ENCODE results near the gene TMIGD3. TPM values are rescaled to one million over a fixed set of nuclear protein-coding genes. Genes with fewer than 3 reads are reported as not detected.
A peak's percentile ranks its signal among the peaks of the same experiment; 100 is the strongest.

TMIGD3 gene
- total RNA-seq, 4 donors from 2014 or later, result 4.4 to 17.1 (median 5.1) TPM

DNA sequence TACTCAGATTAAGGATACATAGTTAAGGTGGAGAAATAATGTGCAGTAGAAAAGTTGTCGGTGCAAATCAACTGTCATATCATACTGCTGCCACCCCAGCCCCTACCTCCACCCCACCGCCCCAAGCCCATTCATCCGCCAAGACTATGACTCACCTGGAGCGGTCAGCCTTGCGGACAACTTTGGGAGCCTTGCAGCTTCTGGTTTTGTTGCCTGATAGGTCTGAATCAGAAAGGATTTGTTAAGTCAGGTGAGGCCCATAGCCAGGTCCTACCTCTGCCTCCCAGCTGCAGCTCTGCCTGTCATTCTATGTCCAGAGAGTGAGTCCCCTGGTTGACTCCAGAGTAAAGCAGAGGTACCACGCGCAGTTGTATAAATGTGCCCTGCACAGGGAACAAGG lies 17.0 kb downstream of the TMIGD3 start:
- DNase-seq (ENCODE audit: low spot score) (no peak), ATAC-seq (ENCODE audit: low FRiP score) (no peak)
- TF ChIP-seq, protein P1, sequence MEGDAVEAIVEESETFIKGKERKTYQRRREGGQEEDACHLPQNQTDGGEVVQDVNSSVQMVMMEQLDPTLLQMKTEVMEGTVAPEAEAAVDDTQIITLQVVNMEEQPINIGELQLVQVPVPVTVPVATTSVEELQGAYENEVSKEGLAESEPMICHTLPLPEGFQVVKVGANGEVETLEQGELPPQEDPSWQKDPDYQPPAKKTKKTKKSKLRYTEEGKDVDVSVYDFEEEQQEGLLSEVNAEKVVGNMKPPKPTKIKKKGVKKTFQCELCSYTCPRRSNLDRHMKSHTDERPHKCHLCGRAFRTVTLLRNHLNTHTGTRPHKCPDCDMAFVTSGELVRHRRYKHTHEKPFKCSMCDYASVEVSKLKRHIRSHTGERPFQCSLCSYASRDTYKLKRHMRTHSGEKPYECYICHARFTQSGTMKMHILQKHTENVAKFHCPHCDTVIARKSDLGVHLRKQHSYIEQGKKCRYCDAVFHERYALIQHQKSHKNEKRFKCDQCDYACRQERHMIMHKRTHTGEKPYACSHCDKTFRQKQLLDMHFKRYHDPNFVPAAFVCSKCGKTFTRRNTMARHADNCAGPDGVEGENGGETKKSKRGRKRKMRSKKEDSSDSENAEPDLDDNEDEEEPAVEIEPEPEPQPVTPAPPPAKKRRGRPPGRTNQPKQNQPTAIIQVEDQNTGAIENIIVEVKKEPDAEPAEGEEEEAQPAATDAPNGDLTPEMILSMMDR (IDR thresholded peaks at IDR 0.05), result no peak

DNA sequence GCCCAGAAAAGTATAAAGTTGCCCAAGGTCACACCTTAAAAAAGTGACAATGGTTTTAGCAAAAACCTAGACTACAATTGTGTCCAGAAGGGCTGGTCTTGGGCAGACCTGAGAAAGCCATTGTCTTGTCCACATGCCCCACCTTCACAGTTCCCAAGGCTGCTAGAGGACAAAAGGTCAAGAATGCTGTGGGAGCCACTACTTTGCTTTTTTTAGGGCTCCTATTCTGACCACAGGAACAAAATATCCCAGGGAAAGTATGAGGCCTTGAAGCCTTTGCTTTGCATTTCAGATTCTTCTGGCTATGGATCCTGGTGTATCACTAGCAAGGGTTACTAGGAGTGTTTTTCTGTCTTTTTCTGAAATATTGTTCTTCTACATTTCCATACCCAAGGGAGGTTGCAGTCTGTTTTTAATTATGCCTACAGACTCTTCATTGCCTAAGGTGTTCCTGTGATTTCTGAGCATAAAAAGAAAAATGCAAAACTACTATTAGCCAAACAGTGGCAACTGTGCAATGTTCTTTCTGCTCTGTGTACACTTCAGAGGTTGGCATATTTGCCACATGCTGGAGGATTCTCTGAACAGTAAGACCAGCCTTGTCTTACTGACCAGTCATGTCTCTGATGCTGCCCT lies 18.9 kb downstream of the TMIGD3 start:
- TF ChIP-seq, protein P1 (IDR thresholded peaks at IDR 0.05), result no peak
- no peak for DNase-seq (ENCODE audit: low spot score)

DNA sequence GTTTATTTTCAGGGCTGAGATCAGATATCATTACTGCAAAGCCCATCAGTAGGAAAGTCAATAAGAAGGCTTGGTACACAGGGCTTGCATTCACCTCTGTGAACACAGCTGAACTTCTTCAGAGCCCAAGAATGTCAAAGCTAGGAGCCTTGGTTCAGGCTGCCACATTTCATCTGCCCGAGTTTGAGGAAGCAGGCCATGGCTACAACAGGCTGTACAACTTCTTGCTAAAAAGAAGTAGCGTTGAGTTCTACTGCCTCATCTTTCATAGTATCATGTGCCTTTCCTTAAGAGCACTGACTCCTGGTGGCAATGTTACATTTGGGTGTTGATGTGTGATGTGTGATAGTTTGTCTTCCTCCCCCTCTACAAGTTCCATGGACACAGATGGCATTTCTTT lies 19.6 kb downstream of the TMIGD3 start:
- ATAC-seq (ENCODE audit: low FRiP score) (no peak), DNase-seq (ENCODE audit: low spot score) (no peak)
- TF ChIP-seq, protein P1 (IDR thresholded peaks at IDR 0.05), result no peak

More for the DNA sequence above, 18.9 kb downstream of the TMIGD3 start:
- no peak for ATAC-seq (ENCODE audit: low FRiP score)

DNA sequence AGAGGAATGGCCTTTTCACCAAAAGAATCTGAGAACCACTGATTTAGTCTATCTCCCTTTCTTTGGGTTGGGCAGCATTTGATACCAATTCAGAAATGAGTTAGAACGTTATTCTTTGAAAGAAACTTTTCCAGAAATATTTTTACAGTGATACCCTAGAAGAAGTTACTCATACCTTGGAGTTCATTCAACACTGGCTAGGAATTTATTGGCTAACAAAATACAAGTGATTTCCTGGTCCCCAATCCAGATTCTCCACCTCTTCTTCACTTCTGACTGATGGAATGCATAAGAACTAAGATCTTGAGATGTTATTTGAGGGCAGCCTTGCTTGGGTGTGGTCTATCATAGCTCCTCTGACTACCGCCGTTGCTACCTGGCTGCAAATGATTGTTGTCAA lies 20.3 kb downstream of the TMIGD3 start:
- DNase-seq (ENCODE audit: low spot score) (no peak), ATAC-seq (ENCODE audit: low FRiP score) (no peak)
- TF ChIP-seq, protein P1 (IDR thresholded peaks at IDR 0.05), result no peak

DNA sequence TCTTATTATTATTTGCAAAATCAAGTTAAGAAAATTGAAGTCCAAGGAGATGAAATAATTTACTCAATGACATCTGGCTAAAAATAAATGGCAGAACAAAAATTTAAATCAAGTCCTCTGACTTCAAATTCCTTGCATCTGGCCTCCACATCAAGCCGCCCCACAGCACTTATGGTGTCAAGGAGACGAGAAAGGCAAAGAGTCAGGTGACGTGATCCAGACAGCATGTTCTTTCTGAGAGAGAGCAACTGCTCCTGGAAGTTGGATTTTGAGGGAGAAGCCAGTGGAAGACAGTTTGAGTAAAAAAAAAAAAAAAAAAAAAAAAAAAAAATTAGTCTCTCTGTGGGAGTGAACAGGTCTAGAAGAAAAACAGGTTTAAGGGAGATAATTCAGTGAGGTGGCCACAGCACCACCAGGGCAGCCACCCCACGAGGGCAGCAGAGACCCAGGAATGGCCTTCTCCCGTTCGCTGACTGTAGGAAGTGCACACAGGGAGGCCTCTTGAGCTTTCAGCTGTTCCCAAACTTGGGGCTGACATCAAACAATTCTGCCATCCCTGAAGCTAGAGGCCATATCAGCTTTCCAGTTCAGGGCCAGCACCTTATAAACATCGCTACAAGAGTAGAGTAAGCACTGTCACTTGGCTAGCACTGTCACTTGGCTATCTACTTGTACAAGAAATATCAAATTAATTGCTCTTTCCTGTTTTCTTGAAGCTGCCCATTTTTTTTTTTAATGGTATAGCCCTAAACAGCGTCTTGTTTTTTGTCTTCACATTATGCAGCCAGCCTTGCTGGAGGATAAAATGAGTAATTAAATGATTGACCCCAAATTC lies 21.8 kb downstream of the TMIGD3 start:
- TF ChIP-seq, protein P1 (IDR thresholded peaks at IDR 0.05), result no peak
- peak; percentile 28 for DNase-seq (ENCODE audit: low spot score)
- ATAC-seq (ENCODE audit: low FRiP score), result peak; percentile 52

DNA sequence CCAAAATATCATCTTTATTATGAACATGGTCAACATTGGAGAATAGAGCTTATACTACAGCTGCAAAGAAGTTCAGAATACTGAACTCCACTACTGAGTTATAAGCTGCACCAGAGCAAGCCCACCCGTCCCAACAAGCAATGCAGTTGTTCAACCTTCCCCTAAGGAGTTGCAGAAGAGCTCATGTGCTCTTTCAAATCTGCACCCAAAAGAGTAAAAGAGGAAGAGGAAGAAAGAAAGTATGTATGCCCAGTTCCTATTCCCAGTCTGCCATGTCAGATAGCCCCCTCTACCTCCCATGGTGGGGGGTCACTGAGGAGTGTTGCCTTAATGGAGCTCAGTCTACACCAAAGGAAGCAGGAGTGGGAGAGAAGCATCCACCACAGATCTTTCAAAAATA lies 22.8 kb downstream of the TMIGD3 start:
- TF ChIP-seq, protein P1 (IDR thresholded peaks at IDR 0.05), result no peak
- DNase-seq (ENCODE audit: low spot score), result no peak
- no peak for ATAC-seq (ENCODE audit: low FRiP score)
